Measurements from ENCODE around the gene CRB2. TPM values are rescaled to one million over a fixed set of nuclear protein-coding genes. Genes with fewer than 3 reads are reported as not detected.

CRB2 gene
- total and polyA plus RNA-seq, 12 donors = under 0.01 to 0.24 (median 0.07) TPM; not detected in 4

GRCh38 chr9:123359106-123359505, 3.1 kb downstream of the CRB2 start:
- WGBS, 4 donors = 64 to 73% (median 69%) methylated on average over 2 of the region's 2 CpGs
- H3K27me3 ChIP-seq = peaks cover 10% of the 10 kb centered on the region
- TF ChIP-seq POLR2A (IDR thresholded peaks at IDR 0.05) = no peak
- TF ChIP-seq CTCF (IDR thresholded peaks at IDR 0.05) = no peak
- H3K4me3 ChIP-seq = no peak overlapping the region
- DNase-seq = no peak
- no peak overlapping the region for H3K27ac ChIP-seq
- H3K9me3 ChIP-seq (replicated peaks in 1 of 3) = no peaks in the 10 kb centered on the region
- H3K36me3 ChIP-seq (replicated peaks in 1 of 2) = no peaks in the 10 kb centered on the region
- intact Hi-C loops (cut with DNase I) = no loop called here
- H3K4me1 ChIP-seq (replicated peaks in 1 of 2) = no peaks in the 10 kb centered on the region

DNA sequence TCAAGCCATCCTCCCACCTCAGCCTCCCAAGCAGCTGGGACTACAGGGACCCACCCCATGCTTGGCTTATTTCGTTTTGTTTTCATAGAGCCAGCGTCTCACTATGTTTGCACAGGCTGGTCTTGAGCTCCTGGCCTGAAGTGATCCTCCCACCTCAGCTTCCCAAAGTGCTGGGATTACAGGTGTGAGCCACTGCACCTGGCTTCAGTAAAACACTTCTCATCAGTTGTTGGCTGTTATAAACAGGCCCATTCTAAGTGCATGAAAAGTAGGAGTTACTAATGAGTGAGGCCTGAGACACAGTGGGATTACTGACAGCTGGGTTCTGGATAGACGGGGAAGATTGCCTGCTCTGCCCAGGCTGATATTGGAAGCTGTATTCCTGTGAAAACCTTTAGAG, 3.5 kb downstream of the CRB2 start:
- TF ChIP-seq CTCF (IDR thresholded peaks at IDR 0.05) (no peak), POLR2A (IDR thresholded peaks at IDR 0.05) (no peak)
- H3K9me3 ChIP-seq (replicated peaks in 1 of 3) = no peaks in the 10 kb centered on the region
- WGBS, 4 donors = 64 to 78% (median 75%) methylated on average over 3 of the region's 3 CpGs
- H3K27ac ChIP-seq = no peak overlapping the region
- peaks cover 7% of the 10 kb centered on the region for H3K27me3 ChIP-seq
- no peaks in the 10 kb centered on the region for H3K36me3 ChIP-seq (replicated peaks in 1 of 2)
- intact Hi-C loops (cut with DNase I) = no loop called here
- no peak overlapping the region for H3K4me3 ChIP-seq
- no peaks in the 10 kb centered on the region for H3K4me1 ChIP-seq (replicated peaks in 1 of 2)
- DNase-seq = no peak

- intact Hi-C loops (cut with DNase I) = no loop called here
- 42 to 53% (median 47%) methylated on average over 7 to 22 of the region's 22 CpGs for WGBS, 4 donors
- Histone ChIP-seq H3K4me1 (replicated peaks in 1 of 2) (no peaks in the 10 kb centered on the region), H3K27ac (no peak overlapping the region), H3K27me3 (no peaks in the 10 kb centered on the region), H3K9me3 (replicated peaks in 1 of 3) (no peaks in the 10 kb centered on the region), H3K4me3 (no peak overlapping the region), H3K36me3 (replicated peaks in 1 of 2) (no peaks in the 10 kb centered on the region)
- TF ChIP-seq CTCF (IDR thresholded peaks at IDR 0.05) (no peak), POLR2A (IDR thresholded peaks at IDR 0.05) (no peak)
- DNase-seq = peak in 2 of 7 donors; percentile 29 to 67
Observed at GRCh38 chr9:123360161-123361085, 4.4 kb downstream of the CRB2 start.

DNA sequence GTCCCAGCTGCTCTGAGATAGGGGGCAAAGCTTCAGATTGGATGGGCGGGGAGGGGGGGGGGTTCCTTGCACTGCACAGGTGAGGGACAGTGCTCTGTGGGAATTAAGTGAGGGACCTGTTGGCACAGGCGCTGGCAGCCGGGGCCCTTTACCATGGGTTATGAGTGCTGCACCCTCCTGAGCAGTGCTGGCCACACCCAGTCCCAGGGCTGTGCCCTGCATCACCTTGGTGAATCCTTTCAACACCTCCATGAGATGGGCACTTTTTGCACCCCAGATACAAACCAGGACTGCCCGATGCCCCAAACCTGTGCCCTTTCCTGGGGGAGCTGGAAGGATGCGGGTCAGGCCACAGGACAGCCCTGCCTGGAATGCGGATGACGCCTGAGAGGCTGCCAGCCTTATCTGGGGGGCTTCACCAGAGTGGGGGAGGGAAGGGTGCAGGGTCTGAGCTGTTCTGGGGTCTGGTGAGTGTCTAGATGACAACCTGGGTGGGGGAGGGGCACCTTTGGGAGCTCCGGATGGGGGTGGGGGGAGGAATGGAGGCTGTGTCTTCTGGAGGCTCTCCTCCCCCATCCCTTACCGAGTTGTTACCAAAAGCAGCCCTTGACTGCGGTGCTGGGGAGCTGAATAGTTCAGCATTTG, 5.2 kb downstream of the CRB2 start:
- no peak for DNase-seq
- peaks cover 6% of the 10 kb centered on the region for H3K27me3 ChIP-seq
- no peak for TF ChIP-seq POLR2A (IDR thresholded peaks at IDR 0.05)
- TF ChIP-seq CTCF (IDR thresholded peaks at IDR 0.05) = no peak
- H3K4me1 ChIP-seq (replicated peaks in 1 of 2) = no peaks in the 10 kb centered on the region
- no peak overlapping the region for H3K27ac ChIP-seq
- WGBS, 4 donors = 54 to 68% (median 65%) methylated on average over 3 to 10 of the region's 10 CpGs
- no peaks in the 10 kb centered on the region for H3K36me3 ChIP-seq (replicated peaks in 1 of 2)
- H3K4me3 ChIP-seq = no peak overlapping the region
- intact Hi-C loops (cut with DNase I) = no loop called here
- H3K9me3 ChIP-seq (replicated peaks in 1 of 3) = no peaks in the 10 kb centered on the region

Data from adrenal gland (tissue), 12 donors.